Effector memory CD4-positive, alpha-beta T cell (primary cell): ENCODE measurements around the gene JPH3.

Experiments
- DNase-seq, 3 donors: peaks; one replicate each; pipeline ENCODE4 v3.0.0-alpha.2; 2020
- H3K27ac ChIP-seq: 2 replicates; pipeline ENCODE4 v1.7.0; 2013; ENCODE audit warnings: mild to moderate bottlenecking, low read length, moderate library complexity; ENCODE audit not compliant: insufficient read depth, poor library complexity, severe bottlenecking
- H3K27me3 ChIP-seq: replicated peaks from 2 replicates; pipeline ENCODE4 v1.7.0; 2013; ENCODE audit warnings: mild to moderate bottlenecking, low read length; ENCODE audit not compliant: insufficient read depth, control insufficient read depth, poor library complexity, severe bottlenecking
- H3K36me3 ChIP-seq: 2 replicates; pipeline ENCODE4 v1.7.0; 2013; ENCODE audit warnings: mild to moderate bottlenecking, low read length, moderate library complexity; ENCODE audit not compliant: control insufficient read depth, insufficient read depth
- H3K4me1 ChIP-seq: 2 replicates; pipeline ENCODE4 v1.7.0; 2013; ENCODE audit warnings: low read length, mild to moderate bottlenecking; ENCODE audit not compliant: control insufficient read depth, insufficient read depth, poor library complexity, severe bottlenecking
- H3K4me3 ChIP-seq: 2 replicates; pipeline ENCODE4 v1.7.0; 2013; ENCODE audit warnings: low read length, low read depth, mild to moderate bottlenecking; ENCODE audit not compliant: insufficient read depth, poor library complexity, severe bottlenecking
- H3K9me3 ChIP-seq: 2 replicates; pipeline ENCODE4 v1.7.0; 2013; ENCODE audit warnings: mild to moderate bottlenecking, low read length, moderate library complexity; ENCODE audit not compliant: control insufficient read depth

JPH3 gene

GRCh38 chr16:87583453-87584131 lies 18.7 kb upstream of the JPH3 start:
- no peaks in the 10 kb centered on the region for H3K9me3 ChIP-seq
- H3K27me3 ChIP-seq = no peaks in the 10 kb centered on the region
- H3K4me1 ChIP-seq = no peaks in the 10 kb centered on the region
- no peaks in the 10 kb centered on the region for H3K36me3 ChIP-seq
- DNase-seq = no peak
- H3K27ac ChIP-seq = no peak overlapping the region
- H3K4me3 ChIP-seq = no peak overlapping the region

GRCh38 chr16:87584271-87584670 lies 18.0 kb upstream of the JPH3 start:
- Histone ChIP-seq H3K9me3 (no peaks in the 10 kb centered on the region), H3K27me3 (no peaks in the 10 kb centered on the region), H3K4me1 (no peaks in the 10 kb centered on the region), H3K4me3 (no peak overlapping the region), H3K36me3 (no peaks in the 10 kb centered on the region), H3K27ac (no peak overlapping the region)
- DNase-seq = no peak

GRCh38 chr16:87584975-87585374 lies 17.3 kb upstream of the JPH3 start:
- Histone ChIP-seq H3K27me3 (no peaks in the 10 kb centered on the region), H3K4me1 (no peaks in the 10 kb centered on the region), H3K4me3 (no peak overlapping the region), H3K27ac (no peak overlapping the region), H3K36me3 (no peaks in the 10 kb centered on the region), H3K9me3 (no peaks in the 10 kb centered on the region)
- DNase-seq = no peak

GRCh38 chr16:87585442-87586200 lies 16.7 kb upstream of the JPH3 start:
- H3K4me3 ChIP-seq = no peak overlapping the region
- H3K9me3 ChIP-seq = no peaks in the 10 kb centered on the region
- no peaks in the 10 kb centered on the region for H3K4me1 ChIP-seq
- no peaks in the 10 kb centered on the region for H3K36me3 ChIP-seq
- no peak overlapping the region for H3K27ac ChIP-seq
- H3K27me3 ChIP-seq = no peaks in the 10 kb centered on the region
- DNase-seq = no peak

- Histone ChIP-seq H3K9me3 (no peaks in the 10 kb centered on the region), H3K4me3 (no peak overlapping the region), H3K27ac (no peak overlapping the region), H3K27me3 (no peaks in the 10 kb centered on the region), H3K4me1 (no peaks in the 10 kb centered on the region), H3K36me3 (no peaks in the 10 kb centered on the region)
- no peak for DNase-seq
These were observed 16.0 kb upstream of the JPH3 start for GRCh38 chr16:87586201-87586782.

GRCh38 chr16:87587636-87588035 lies 14.7 kb upstream of the JPH3 start:
- no peaks in the 10 kb centered on the region for H3K27me3 ChIP-seq

GRCh38 chr16:87592018-87592712 lies 10.1 kb upstream of the JPH3 start:
- Histone ChIP-seq H3K27ac (no peak overlapping the region), H3K27me3 (no peaks in the 10 kb centered on the region), H3K4me3 (no peak overlapping the region), H3K4me1 (no peaks in the 10 kb centered on the region), H3K36me3 (no peaks in the 10 kb centered on the region), H3K9me3 (no peaks in the 10 kb centered on the region)
- no peak for DNase-seq

More at GRCh38 chr16:87587636-87588035, 14.7 kb upstream of the JPH3 start:
- DNase-seq = no peak
- H3K4me1 ChIP-seq = no peaks in the 10 kb centered on the region
- H3K9me3 ChIP-seq = no peaks in the 10 kb centered on the region
- no peak overlapping the region for H3K4me3 ChIP-seq
- H3K27ac ChIP-seq = no peak overlapping the region
- H3K36me3 ChIP-seq = no peaks in the 10 kb centered on the region

GRCh38 chr16:87593710-87594258 lies 8.5 kb upstream of the JPH3 start:
- Histone ChIP-seq H3K36me3 (no peaks in the 10 kb centered on the region), H3K4me3 (no peak overlapping the region), H3K9me3 (no peaks in the 10 kb centered on the region), H3K4me1 (no peaks in the 10 kb centered on the region), H3K27ac (no peak overlapping the region), H3K27me3 (no peaks in the 10 kb centered on the region)
- no peak for DNase-seq

GRCh38 chr16:87595712-87596111 lies 6.6 kb upstream of the JPH3 start:
- Histone ChIP-seq H3K27me3 (peaks cover 7% of the 10 kb centered on the region), H3K27ac (no peak overlapping the region), H3K4me1 (no peaks in the 10 kb centered on the region), H3K36me3 (no peaks in the 10 kb centered on the region), H3K9me3 (no peaks in the 10 kb centered on the region), H3K4me3 (no peak overlapping the region)
- no peak for DNase-seq
